PC-3 (cell line): ENCODE data around the gene ZP3. TPM values are rescaled to one million over a fixed set of nuclear protein-coding genes. Genes with fewer than 3 reads are reported as not detected.

Source experiments
- ATAC-seq: fragments of 200-7000 bp; cut with Tn5 transposase; 2 replicates; pipeline ENCODE4 v1.9.1; 2020; ENCODE audit warnings: mild to moderate bottlenecking, moderate library complexity
- BruUV-seq: library from RNA; stranded (reverse); fragments of 400-500 nt; replicated peaks from 2 replicates; lab custom pipeline; 2021; lab: Mats Ljungman, UMichigan
- CTCF ChIA-PET: fragments of 300-600 bp; sonication (Branson Sonifier 250); formaldehyde crosslinking; loops from one replicate; lab custom pipeline; 2022; ENCODE audit warnings: antibody characterized with exemption; lab: Charles Lee
- POLR2A ChIA-PET: fragments of 300-600 bp; sonication (Branson Sonifier 250); formaldehyde crosslinking; loops from one replicate; lab custom pipeline; 2022; ENCODE audit warnings: antibody characterized with exemption; ENCODE audit not compliant: unreplicated experiment; lab: Charles Lee
- DNase-seq: peaks from one replicate; pipeline ENCODE4 v3.0.0-alpha.2; 2015
- H2AFZ ChIP-seq: fragments of 300-600 bp; sonication (generic); 2 replicates; pipeline ENCODE4 v1.6.0; 2016; ENCODE audit warnings: antibody characterized with exemption, low read length
- H3F3A ChIP-seq: fragments of 300-600 bp; sonication (generic); one replicate; pipeline ENCODE4 v1.6.0; 2017; ENCODE audit warnings: antibody characterized with exemption, low read length, control low read depth, mild to moderate bottlenecking; ENCODE audit not compliant: unreplicated experiment
- H3K27ac ChIP-seq: fragments of 300-600 bp; sonication (generic); 2 replicates; pipeline ENCODE4 v1.5.1; 2016; ENCODE audit warnings: mild to moderate bottlenecking, low read length
- H3K27me3 ChIP-seq: fragments of 300-600 bp; sonication (generic); 2 replicates; pipeline ENCODE4 v1.6.1; 2016; ENCODE audit warnings: low read length, mixed read lengths
- H3K36me3 ChIP-seq: fragments of 300-600 bp; sonication (generic); 2 replicates; pipeline ENCODE4 v1.6.1; 2016; ENCODE audit warnings: low read depth, mixed run types, low read length, mixed read lengths
- H3K4me1 ChIP-seq: fragments of 300-600 bp; sonication (generic); 2 replicates; pipeline ENCODE4 v1.5.1; 2016; ENCODE audit warnings: low read length; ENCODE audit not compliant: insufficient read depth
- H3K4me2 ChIP-seq: fragments of 300-600 bp; sonication (generic); 2 replicates; pipeline ENCODE4 v1.6.0; 2016; ENCODE audit warnings: low read length
- H3K4me3 ChIP-seq: fragments of 300-600 bp; sonication (generic); 2 replicates; pipeline ENCODE4 v1.5.1; 2016; ENCODE audit warnings: mild to moderate bottlenecking, low read length, mixed read lengths
- H3K79me2 ChIP-seq: fragments of 300-600 bp; sonication (generic); 2 replicates; pipeline ENCODE4 v1.6.1; 2017; ENCODE audit warnings: low read length, mixed read lengths
- H3K9ac ChIP-seq: fragments of 300-600 bp; sonication (generic); 2 replicates; pipeline ENCODE4 v1.6.0; 2016; ENCODE audit warnings: mild to moderate bottlenecking, low read length
- H3K9me2 ChIP-seq: fragments of 300-600 bp; sonication (generic); replicated peaks from 2 replicates; pipeline ENCODE4 v1.6.1; 2016; ENCODE audit warnings: mixed run types, low read length, mixed read lengths
- H3K9me3 ChIP-seq: fragments of 300-600 bp; sonication (generic); 2 replicates; pipeline ENCODE4 v1.6.1; 2016; ENCODE audit warnings: low read length, mixed read lengths
- H4K20me1 ChIP-seq: fragments of 300-600 bp; sonication (generic); 2 replicates; pipeline ENCODE4 v1.6.1; 2016; ENCODE audit warnings: low read length, mixed read lengths
- EZH2 ChIP-seq: fragments of 300-600 bp; sonication (generic); IDR thresholded peaks from one replicate; pipeline ENCODE4 v1.6.1; 2017; ENCODE audit warnings: antibody characterized with exemption, mild to moderate bottlenecking, low read length; ENCODE audit not compliant: unreplicated experiment
- EZH2phosphoT487 ChIP-seq: fragments of 300-600 bp; sonication (generic); IDR thresholded peaks from 2 replicates; pipeline ENCODE4 v1.6.1; 2018; ENCODE audit warnings: mild to moderate bottlenecking, antibody characterized with exemption, low read length, borderline replicate concordance
- intact Hi-C: fragments of 100-400 bp; cut with micrococcal nuclease; formaldehyde crosslinking; loops from 2 replicates; pipeline ENCODE4 v1.9.0; 2023
- total RNA-seq: library from RNA; depleted of rRNA; stranded (reverse); fragments of >200 nt; gene quantifications from 2 replicates; pipeline ENCODE4 v1.2.3, GENCODE V29; 2014
- TF ChIP-seq, protein P1 (sequence below): fragments of 300-600 bp; sonication (generic); conservative IDR thresholded peaks from 2 replicates; pipeline ENCODE4 v1.5.1; 2017; ENCODE audit warnings: antibody characterized with exemption, low read depth, mild to moderate bottlenecking, low read length

The ZP3 gene
- total RNA-seq, 1 experiment from 2014 or later, result 21.6 TPM

DNA sequence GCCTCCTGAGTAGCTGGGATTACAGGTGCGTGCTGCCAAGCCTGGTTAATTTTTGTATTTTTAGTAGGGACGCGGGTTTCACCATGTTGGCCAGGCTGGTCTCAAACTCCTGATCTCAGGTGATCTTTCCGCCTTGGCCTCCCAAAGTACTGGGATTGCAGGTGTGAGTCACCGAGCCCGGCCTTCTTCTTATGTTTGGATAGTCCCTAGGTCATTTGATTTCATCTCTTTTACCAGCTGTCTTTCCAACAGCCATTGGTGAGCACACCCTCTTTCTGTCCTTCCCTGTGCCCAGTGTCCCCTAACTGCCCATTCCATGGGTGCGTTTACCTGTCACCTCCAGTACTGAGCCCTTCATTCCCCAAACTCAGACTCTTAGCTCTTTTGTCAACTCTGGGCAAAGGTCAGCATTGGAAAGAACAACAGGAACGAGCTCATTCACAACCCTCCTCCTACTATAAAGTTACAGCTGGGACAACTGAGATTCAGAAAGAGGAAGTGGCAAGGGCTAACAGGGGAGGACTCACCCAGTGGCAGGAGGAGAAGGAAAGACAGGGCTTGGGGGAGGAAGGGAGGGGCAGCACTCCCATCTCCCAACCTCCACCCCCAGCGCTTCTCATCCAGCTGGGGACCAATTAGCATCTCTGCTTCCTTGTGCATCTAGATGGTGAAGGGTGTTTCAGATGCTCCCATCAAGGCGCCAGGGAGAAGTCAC, 20.8 kb upstream of the ZP3 start:
- POLR2A ChIA-PET, result no interaction called here
- no peak for ATAC-seq
- Histone ChIP-seq H3K36me3 (no peaks in the 10 kb centered on the region), H3K79me2 (no peaks in the 10 kb centered on the region), H3K4me3 (no peak overlapping the region), H3K9me3 (no peaks in the 10 kb centered on the region), H3K4me1 (no peaks in the 10 kb centered on the region), H3K27me3 (no peaks in the 10 kb centered on the region), H4K20me1 (no peaks in the 10 kb centered on the region), H3F3A (no peaks in the 10 kb centered on the region), H3K9me2 (no peaks in the 10 kb centered on the region), H3K9ac (no peak overlapping the region), H2AFZ (no peak overlapping the region), H3K4me2 (no peak overlapping the region), H3K27ac (no peak overlapping the region)
- DNase-seq, result no peak
- TF ChIP-seq, protein P1, sequence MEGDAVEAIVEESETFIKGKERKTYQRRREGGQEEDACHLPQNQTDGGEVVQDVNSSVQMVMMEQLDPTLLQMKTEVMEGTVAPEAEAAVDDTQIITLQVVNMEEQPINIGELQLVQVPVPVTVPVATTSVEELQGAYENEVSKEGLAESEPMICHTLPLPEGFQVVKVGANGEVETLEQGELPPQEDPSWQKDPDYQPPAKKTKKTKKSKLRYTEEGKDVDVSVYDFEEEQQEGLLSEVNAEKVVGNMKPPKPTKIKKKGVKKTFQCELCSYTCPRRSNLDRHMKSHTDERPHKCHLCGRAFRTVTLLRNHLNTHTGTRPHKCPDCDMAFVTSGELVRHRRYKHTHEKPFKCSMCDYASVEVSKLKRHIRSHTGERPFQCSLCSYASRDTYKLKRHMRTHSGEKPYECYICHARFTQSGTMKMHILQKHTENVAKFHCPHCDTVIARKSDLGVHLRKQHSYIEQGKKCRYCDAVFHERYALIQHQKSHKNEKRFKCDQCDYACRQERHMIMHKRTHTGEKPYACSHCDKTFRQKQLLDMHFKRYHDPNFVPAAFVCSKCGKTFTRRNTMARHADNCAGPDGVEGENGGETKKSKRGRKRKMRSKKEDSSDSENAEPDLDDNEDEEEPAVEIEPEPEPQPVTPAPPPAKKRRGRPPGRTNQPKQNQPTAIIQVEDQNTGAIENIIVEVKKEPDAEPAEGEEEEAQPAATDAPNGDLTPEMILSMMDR, result no peak
- TF ChIP-seq EZH2phosphoT487, result no peak
- TF ChIP-seq EZH2, result no peak
- BruUV-seq, result no TSS peak
- intact Hi-C loops, result no loop called here
- CTCF ChIA-PET, result no interaction called here

DNA sequence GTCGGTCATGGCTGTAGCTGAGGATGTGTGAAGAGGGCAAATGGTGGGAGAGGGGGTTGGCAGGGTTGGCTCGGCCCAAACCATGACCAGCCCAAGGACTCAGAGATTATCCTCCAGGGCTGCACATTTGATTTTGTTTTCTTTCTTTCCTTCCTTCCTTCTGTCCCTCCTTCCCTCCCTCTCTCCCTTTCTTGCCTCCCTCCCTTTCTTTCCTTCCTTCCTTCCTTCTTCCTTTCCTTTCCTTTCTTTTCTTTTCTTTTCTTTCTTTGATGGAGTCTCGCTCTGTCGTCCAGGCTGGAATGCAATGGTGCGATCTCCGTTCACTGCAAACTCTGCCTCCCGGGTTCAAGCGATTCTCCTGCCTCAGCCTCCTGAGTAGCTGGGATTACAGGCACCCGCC, 19.0 kb upstream of the ZP3 start:
- no peak overlapping the region for H3K4me3 ChIP-seq
- DNase-seq (no peak), ATAC-seq (no peak)
- H3K79me2 ChIP-seq, result no peaks in the 10 kb centered on the region
- no peaks in the 10 kb centered on the region for H3K4me1 ChIP-seq
- CTCF ChIA-PET, result no interaction called here
- POLR2A ChIA-PET, result no interaction called here
- H3K36me3 ChIP-seq, result no peaks in the 10 kb centered on the region
- no peaks in the 10 kb centered on the region for H3K27me3 ChIP-seq
- no peaks in the 10 kb centered on the region for H3K9me2 ChIP-seq
- intact Hi-C loops, result no loop called here
- TF ChIP-seq EZH2phosphoT487 (no peak), EZH2 (no peak)
- TF ChIP-seq, protein P1, result no peak
- H3K9me3 ChIP-seq, result no peaks in the 10 kb centered on the region
- no peaks in the 10 kb centered on the region for H3F3A ChIP-seq
- no peak overlapping the region for H3K9ac ChIP-seq
- no peak overlapping the region for H3K4me2 ChIP-seq
- H2AFZ ChIP-seq, result no peak overlapping the region
- BruUV-seq, result no TSS peak
- no peak overlapping the region for H3K27ac ChIP-seq
- no peaks in the 10 kb centered on the region for H4K20me1 ChIP-seq

DNA sequence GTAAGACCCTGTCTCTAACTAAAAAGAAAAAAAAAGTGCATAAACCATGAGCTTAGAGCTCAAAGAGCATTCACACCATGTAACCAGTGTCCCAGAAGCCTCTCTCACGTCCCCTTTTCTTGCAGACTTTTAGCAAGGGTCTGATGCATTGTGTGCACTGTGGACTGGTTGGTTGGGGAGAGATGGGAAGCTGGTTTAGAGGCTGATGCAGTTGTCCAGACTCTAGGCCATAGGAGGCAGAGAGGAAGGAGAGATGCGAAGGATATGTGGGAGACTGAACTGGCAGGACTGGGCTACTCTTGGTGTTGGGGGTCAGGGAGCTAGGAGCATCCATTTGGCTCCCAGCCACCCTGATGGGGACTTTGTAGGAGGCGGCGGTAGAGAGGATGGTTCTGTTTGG, 17.0 kb upstream of the ZP3 start:
- H3F3A ChIP-seq, result no peaks in the 10 kb centered on the region
- H4K20me1 ChIP-seq, result no peaks in the 10 kb centered on the region
- no peak overlapping the region for H2AFZ ChIP-seq
- intact Hi-C loops, result no loop called here
- H3K4me1 ChIP-seq, result no peaks in the 10 kb centered on the region
- no peaks in the 10 kb centered on the region for H3K9me2 ChIP-seq
- no peaks in the 10 kb centered on the region for H3K27me3 ChIP-seq
- no peak overlapping the region for H3K4me3 ChIP-seq
- no peak for DNase-seq
- no peak overlapping the region for H3K9ac ChIP-seq
- POLR2A ChIA-PET, result no interaction called here
- no TSS peak for BruUV-seq
- TF ChIP-seq, protein P1, result no peak
- no peak for TF ChIP-seq EZH2phosphoT487
- no peak for TF ChIP-seq EZH2
- H3K36me3 ChIP-seq, result no peaks in the 10 kb centered on the region
- no peaks in the 10 kb centered on the region for H3K9me3 ChIP-seq
- ATAC-seq, result no peak
- no peak overlapping the region for H3K27ac ChIP-seq
- no peak overlapping the region for H3K4me2 ChIP-seq
- CTCF ChIA-PET, result no interaction called here
- no peaks in the 10 kb centered on the region for H3K79me2 ChIP-seq
